Fibroblast of pulmonary artery (primary cell): Measurements from ENCODE around the gene HAUS1.
A peak's percentile ranks its signal among the peaks of the same experiment; 100 is the strongest.
"Not testable (repeated sequence)": the region's sequence is repeated elsewhere in the genome, so short reads cannot be mapped to it uniquely, and the experiment has no call there.

ENCODE experiments used
- DNase-seq: peaks from one replicate; pipeline ENCODE4 v3.0.0-alpha.2; 2010; ENCODE audit warnings: low read depth
- H3K4me3 ChIP-seq: replicated peaks from 2 replicates; pipeline ENCODE4 v1.5.1; 2011; ENCODE audit warnings: low read depth, mild to moderate bottlenecking, control low read depth, low read length, moderate library complexity
- TF ChIP-seq, protein P1 (sequence below): IDR thresholded peaks from 2 replicates; pipeline ENCODE4 v1.5.1; 2011; ENCODE audit warnings: mild to moderate bottlenecking, control low read depth, low read length, inconsistent platforms; ENCODE audit errors: missing control alignments

Gene HAUS1

DNA sequence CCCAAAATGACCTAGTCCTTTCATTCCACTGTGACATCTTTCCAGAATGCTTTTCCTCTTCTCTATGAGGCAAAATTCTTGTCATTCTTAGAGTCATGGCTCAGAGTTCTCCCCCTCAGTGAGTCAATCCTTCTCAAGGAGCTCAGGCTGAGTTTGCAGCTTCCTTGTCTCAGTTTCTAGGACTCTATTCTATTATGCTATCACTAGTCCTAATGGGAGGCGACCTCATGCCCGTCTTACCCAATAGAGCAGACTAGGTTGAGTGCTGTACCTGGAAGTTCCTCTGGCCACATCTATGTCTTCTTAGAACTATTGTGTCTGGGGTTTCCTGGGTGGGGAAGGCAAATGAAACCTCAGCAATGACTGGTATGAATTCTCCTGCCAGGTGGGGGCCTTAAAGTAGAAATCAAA is 51.5 kb downstream of the HAUS1 start:
- TF ChIP-seq, protein P1, sequence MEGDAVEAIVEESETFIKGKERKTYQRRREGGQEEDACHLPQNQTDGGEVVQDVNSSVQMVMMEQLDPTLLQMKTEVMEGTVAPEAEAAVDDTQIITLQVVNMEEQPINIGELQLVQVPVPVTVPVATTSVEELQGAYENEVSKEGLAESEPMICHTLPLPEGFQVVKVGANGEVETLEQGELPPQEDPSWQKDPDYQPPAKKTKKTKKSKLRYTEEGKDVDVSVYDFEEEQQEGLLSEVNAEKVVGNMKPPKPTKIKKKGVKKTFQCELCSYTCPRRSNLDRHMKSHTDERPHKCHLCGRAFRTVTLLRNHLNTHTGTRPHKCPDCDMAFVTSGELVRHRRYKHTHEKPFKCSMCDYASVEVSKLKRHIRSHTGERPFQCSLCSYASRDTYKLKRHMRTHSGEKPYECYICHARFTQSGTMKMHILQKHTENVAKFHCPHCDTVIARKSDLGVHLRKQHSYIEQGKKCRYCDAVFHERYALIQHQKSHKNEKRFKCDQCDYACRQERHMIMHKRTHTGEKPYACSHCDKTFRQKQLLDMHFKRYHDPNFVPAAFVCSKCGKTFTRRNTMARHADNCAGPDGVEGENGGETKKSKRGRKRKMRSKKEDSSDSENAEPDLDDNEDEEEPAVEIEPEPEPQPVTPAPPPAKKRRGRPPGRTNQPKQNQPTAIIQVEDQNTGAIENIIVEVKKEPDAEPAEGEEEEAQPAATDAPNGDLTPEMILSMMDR, result no peak
- DNase-seq, result peak; percentile 85
- no peak overlapping the region for H3K4me3 ChIP-seq

DNA sequence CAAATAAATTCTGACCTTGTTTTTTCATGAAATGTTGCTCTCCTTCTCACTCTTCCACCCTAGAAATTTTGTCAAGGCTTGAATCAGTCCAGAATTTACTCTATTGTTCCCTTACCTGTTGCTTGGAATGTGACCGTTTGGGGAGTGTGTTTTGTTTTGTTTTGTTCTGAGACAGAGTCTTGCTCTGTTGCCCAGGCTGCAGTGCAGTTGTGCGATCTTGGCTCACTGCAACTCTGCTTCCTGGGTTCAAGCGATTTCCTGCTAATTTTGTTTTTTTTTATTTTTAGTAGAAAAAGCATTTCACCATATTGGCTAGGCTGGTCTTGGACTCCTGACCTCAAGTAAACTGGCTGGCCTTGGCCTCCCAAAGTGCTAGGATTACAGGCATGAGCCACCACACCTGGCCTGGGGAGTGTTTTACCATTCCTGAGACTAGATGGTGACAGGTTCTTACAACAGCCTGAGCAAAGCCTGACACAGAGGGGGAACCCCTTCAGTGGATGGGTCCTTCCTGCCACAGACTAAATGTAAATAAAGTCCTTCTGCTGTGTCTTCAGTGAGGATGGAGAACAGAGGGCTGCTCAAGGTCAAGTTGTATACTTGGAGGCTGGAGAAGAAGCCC is 52.0 kb downstream of the HAUS1 start:
- TF ChIP-seq, protein P1, result no peak
- no peak for DNase-seq

DNA sequence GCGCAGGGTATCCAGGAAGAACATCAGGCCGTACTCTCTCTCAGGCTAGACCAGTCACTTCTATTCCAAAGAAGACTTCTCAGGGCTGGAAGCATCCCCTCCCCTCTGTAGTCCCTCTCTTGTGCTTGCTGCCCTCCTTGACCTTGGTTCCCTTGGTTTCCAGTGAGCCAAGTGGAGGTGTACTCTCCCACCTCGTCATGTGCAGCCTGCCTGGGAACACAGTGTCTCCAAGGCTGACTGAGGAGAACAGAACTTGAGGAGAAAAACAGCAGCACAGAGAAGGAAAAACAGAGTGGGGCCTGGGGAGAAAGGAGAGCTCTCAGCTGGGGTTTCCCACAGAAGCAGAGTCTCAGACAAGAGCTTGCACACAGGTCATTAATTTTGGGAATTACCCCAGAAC is 52.7 kb downstream of the HAUS1 start:
- TF ChIP-seq, protein P1, result no peak
- no peak for DNase-seq
- no peak overlapping the region for H3K4me3 ChIP-seq

More for the DNA sequence above, 52.0 kb downstream of the HAUS1 start:
- H3K4me3 ChIP-seq, result no peak overlapping the region

DNA sequence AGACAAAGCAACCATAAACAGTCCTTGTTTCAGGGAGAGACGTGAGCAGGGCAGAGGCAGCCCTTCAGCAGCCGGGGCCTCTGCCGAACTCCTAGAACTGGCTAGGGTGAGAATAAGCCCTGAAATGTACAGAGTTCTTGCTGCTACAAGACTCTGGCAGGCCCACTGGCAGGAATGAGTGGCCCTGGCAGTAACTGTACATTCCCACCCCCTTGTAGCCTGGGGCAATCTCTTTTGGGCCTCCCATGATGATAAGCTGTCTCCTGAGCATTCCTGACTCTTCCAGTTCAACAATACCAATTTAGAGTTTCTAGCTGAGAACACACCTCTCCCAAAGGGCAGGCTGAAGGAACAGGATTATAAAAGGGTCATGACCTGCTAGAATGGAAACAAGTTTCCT is 54.3 kb downstream of the HAUS1 start:
- TF ChIP-seq, protein P1, result no peak
- no peak for DNase-seq
- H3K4me3 ChIP-seq, result no peak overlapping the region

DNA sequence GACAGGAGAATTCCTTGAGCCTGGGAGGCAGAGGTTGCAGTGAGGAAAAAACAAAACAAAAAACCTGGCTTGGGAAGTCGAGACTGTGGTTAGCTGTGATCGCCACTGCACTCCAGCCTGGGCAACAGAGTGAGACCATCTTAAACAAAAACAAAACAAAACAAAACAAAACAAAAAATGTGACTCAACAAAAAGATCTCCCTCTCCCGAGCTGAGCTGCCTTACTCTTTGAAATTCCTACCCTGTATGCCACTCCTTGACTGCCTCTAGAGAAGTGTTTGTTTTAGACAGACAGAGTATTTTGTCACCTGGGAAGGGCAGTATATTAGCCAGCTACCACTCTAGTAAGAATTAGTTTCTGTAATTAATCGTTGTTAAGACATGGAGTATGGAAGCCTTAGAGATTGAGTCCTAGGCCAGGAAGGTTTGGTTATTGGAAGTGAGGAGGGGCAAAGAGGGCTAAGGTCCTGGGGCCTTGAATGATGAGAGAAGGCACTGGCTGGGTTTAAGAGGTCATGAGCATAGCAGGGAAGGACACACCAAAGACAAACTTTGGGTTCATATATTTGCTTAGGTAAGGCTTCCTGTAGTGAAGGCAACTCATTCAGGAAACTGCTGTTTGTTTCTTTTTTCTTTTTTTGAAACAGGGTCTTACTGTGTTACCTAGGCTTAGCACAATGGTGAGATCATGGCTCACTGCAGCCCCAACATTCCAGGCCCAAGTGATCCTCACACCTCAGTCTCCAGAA is 56.0 kb downstream of the HAUS1 start:
- DNase-seq, result no peak
- TF ChIP-seq, protein P1, result no peak
- no peak overlapping the region for H3K4me3 ChIP-seq

DNA sequence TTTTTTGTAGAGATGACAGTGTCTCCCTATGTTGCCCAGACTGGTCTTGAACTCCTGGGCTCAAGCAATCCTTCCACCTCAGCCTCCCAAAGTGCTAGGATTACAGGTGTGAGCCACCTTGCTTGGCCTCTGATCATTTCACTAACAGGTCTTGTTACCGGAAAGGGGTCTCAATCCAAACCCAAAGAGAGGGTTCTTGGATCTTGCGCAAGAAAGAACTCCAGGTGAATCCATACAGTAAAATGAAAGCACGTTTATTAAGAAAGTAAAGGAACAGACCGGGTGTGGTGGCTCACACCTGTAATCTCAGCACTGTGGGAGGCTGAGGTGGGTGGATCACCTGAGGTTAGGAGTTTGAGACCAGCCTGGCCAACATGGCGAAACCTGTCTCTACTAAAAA is 56.7 kb downstream of the HAUS1 start:
- not testable (repeated sequence) for H3K4me3 ChIP-seq, DNase-seq

DNA sequence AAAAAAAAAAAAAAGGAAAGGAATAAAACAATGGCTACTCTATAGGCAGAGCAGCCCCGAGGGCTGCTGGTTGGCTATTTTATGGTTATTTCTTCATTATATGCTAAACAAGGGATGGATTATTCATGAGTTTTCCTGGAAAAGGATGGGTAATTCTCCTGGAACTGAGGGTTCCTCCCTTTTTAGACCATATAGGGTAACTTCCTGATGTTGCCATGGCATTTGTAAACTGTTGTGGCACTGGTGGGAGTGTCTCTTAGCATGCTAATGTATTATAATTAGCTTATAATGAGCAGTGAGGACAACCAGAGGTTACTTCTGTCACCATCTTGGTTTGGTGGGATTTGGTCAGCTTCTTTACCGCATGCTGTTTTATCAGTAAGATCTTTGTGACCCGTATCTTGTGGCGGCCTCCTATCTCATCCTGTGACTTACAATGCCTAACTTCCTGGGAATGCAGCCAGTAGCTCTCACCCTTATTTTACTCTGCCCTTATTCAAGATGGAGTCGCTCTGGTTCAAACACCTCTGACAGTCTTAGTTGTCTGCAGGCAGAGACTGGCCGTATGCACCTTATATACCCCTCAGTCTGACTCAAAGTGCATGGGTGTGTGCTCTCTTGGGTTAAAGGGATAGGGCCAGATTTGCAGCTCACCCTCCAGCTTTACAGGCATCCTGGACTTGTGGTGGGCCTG is 57.7 kb downstream of the HAUS1 start:
- no peak for DNase-seq
- TF ChIP-seq, protein P1, result no peak
- H3K4me3 ChIP-seq, result no peak overlapping the region
